B cell (primary cell): ENCODE data around the gene TWIST2.

ENCODE experiments used
- EZH2 ChIP-seq: IDR thresholded peaks from 2 replicates; pipeline ENCODE4 v1.6.1; 2012; ENCODE audit warnings: borderline replicate concordance, low read depth, mild to moderate bottlenecking, moderate library complexity, low read length; ENCODE audit not compliant: insufficient read depth, poor library complexity, severe bottlenecking
- TF ChIP-seq, protein P1 (sequence below): fragments of 200-600 bp; IDR thresholded peaks from one replicate; pipeline ENCODE4 v1.8.0; 2022; ENCODE audit warnings: antibody characterized with exemption, mild to moderate bottlenecking

DNA sequence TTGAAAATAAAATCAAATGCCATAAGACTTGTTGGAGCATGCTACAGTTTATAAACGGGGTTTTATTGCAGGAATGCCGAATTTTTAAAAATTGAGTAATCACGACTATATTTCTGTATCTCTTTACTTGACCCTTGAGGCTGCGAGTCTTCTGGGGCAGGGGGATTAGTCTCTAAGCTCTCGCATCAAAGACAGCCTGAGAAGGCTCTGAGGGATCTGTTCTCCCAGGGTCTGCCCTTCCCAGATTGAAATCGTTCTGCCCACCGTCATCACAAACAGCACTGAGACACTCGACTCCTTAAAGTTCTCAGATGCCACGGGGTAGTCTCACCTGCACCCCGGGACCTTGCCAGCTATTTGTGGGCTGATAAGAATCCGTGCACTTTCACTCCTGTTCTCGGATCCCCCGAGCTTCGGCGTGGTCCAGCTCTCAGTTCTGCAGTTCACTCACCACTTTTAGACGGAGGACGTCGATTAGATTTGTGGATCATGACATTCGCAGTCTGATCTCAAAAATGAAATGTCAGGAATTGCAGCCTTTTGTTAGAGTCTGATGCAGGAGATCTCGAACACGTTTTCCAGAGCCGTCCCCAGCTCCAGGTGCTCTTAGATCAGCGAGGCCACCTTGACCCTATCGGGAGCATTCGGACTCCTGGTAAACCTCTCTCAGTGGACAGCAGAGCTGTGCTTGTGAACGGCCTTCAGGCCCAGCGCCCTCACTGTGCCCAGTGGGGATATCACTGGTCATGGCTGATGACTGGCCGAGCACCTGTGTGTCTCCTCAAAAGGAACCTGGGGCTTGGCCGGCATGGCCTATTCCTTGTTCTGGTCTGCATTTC, 43.0 kb downstream of the TWIST2 start:
- TF ChIP-seq, protein P1, sequence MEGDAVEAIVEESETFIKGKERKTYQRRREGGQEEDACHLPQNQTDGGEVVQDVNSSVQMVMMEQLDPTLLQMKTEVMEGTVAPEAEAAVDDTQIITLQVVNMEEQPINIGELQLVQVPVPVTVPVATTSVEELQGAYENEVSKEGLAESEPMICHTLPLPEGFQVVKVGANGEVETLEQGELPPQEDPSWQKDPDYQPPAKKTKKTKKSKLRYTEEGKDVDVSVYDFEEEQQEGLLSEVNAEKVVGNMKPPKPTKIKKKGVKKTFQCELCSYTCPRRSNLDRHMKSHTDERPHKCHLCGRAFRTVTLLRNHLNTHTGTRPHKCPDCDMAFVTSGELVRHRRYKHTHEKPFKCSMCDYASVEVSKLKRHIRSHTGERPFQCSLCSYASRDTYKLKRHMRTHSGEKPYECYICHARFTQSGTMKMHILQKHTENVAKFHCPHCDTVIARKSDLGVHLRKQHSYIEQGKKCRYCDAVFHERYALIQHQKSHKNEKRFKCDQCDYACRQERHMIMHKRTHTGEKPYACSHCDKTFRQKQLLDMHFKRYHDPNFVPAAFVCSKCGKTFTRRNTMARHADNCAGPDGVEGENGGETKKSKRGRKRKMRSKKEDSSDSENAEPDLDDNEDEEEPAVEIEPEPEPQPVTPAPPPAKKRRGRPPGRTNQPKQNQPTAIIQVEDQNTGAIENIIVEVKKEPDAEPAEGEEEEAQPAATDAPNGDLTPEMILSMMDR = no peak
- no peak for TF ChIP-seq EZH2
